HEK293 (cell line): ENCODE results near the gene NME3.
A peak's percentile ranks its signal among the peaks of the same experiment; 100 is the strongest.

Source experiments
- CTCF ChIA-PET: fragments of 350-600 bp; formaldehyde crosslinking; extraction: SDS; loops from one replicate; lab custom pipeline; 2021; ENCODE audit warnings: antibody characterized with exemption; lab: Yijun Ruan, JAX
- POLR2A ChIA-PET: fragments of 300-600 bp; formaldehyde crosslinking; extraction: SDS; loops from one replicate; lab custom pipeline; 2020; ENCODE audit warnings: antibody characterized with exemption, inconsistent platforms; lab: Yijun Ruan, JAX
- H3K27ac ChIP-seq: fragments of 200-500 bp; sonication (Bioruptor generic); 2 replicates; pipeline ENCODE4 v1.5.1; 2014; ENCODE audit warnings: low read depth, low read length, control low read depth, inconsistent platforms; ENCODE audit errors: extremely low read depth
- H3K36me3 ChIP-seq, 2 experiments: fragments of 200-500 bp in 1 of 2; sonication (Bioruptor generic) in 1 of 2; 1 replicate in 1 of 2; 2 replicates in 1 of 2; pipeline ENCODE4 v1.5.1; 2014 to 2017; ENCODE audit warnings: inconsistent platforms in 2 of 2, low read length in 2 of 2; ENCODE audit not compliant: control insufficient read depth in 2 of 2, insufficient read depth in 1 of 2
- H3K4me1 ChIP-seq: fragments of 200-500 bp; sonication (Bioruptor generic); 2 replicates; pipeline ENCODE4 v1.5.1; 2014; ENCODE audit warnings: mild to moderate bottlenecking, low read length, inconsistent platforms; ENCODE audit not compliant: control insufficient read depth, insufficient read depth
- H3K4me3 ChIP-seq: 2 replicates; pipeline ENCODE4 v1.5.1; 2011; ENCODE audit warnings: low read depth, mild to moderate bottlenecking, control low read depth, low read length, moderate library complexity
- H3K9me3 ChIP-seq: fragments of 200-500 bp; sonication (Bioruptor generic); 2 replicates; pipeline ENCODE4 v1.5.1; 2014; ENCODE audit warnings: low read depth, low read length, inconsistent platforms; ENCODE audit not compliant: control insufficient read depth, insufficient read depth
- GFI1B ChIP-seq: fragments of 450-650 bp; formaldehyde crosslinking; IDR thresholded peaks from 2 replicates; pipeline ENCODE4 v1.5.1; 2016; ENCODE audit warnings: missing biosample characterization, missing genetic modification characterization
- GLIS2 ChIP-seq: fragments of 450-650 bp; formaldehyde crosslinking; IDR thresholded peaks from 2 replicates; pipeline ENCODE4 v1.5.1; 2016; ENCODE audit warnings: missing biosample characterization, missing genetic modification characterization
- IKZF3 ChIP-seq: fragments of 450-650 bp; IDR thresholded peaks from 2 replicates; pipeline ENCODE4 v1.5.0; 2018; ENCODE audit warnings: missing biosample characterization, mild to moderate bottlenecking, missing genetic modification characterization, moderate library complexity
- KLF7 ChIP-seq: fragments of 450-650 bp; formaldehyde crosslinking; IDR thresholded peaks from 2 replicates; pipeline ENCODE4 v1.5.1; 2016; ENCODE audit warnings: missing biosample characterization, missing genetic modification characterization, borderline replicate concordance
- REPIN1 ChIP-seq: fragments of 450-650 bp; formaldehyde crosslinking; IDR thresholded peaks from 2 replicates; pipeline ENCODE4 v1.5.1; 2017; ENCODE audit warnings: missing biosample characterization, missing genetic modification characterization, low read depth
- REST ChIP-seq: fragments of 450-650 bp; formaldehyde crosslinking; IDR thresholded peaks from 2 replicates; pipeline ENCODE4 v1.5.1; 2016; ENCODE audit warnings: missing biosample characterization, missing genetic modification characterization
- WT1 ChIP-seq: fragments of 450-650 bp; formaldehyde crosslinking; IDR thresholded peaks from 2 replicates; pipeline ENCODE4 v1.5.1; 2016; ENCODE audit warnings: missing biosample characterization, missing genetic modification characterization
- YY1 ChIP-seq: fragments of 450-650 bp; formaldehyde crosslinking; IDR thresholded peaks from 2 replicates; pipeline ENCODE4 v1.5.1; 2018; ENCODE audit warnings: missing biosample characterization, missing genetic modification characterization
- ZFP41 ChIP-seq: fragments of 450-650 bp; formaldehyde crosslinking; IDR thresholded peaks from 2 replicates; pipeline ENCODE4 v1.5.1; 2016; ENCODE audit warnings: missing biosample characterization, missing genetic modification characterization, borderline replicate concordance
- ZNF112 ChIP-seq: fragments of 450-650 bp; formaldehyde crosslinking; IDR thresholded peaks from 2 replicates; pipeline ENCODE4 v1.5.0; 2017; ENCODE audit warnings: missing biosample characterization, missing genetic modification characterization
- ZNF169 ChIP-seq: fragments of 450-650 bp; formaldehyde crosslinking; IDR thresholded peaks from 2 replicates; pipeline ENCODE4 v1.5.1; 2016; ENCODE audit warnings: missing biosample characterization, missing genetic modification characterization
- ZNF174 ChIP-seq: fragments of 450-650 bp; formaldehyde crosslinking; IDR thresholded peaks from 2 replicates; pipeline ENCODE4 v1.5.0; 2017; ENCODE audit warnings: missing biosample characterization, mild to moderate bottlenecking, missing genetic modification characterization
- ZNF239 ChIP-seq: fragments of 450-650 bp; formaldehyde crosslinking; IDR thresholded peaks from 2 replicates; pipeline ENCODE4 v1.5.1; 2016; ENCODE audit warnings: missing biosample characterization, missing genetic modification characterization
- ZNF24 ChIP-seq: fragments of 450-650 bp; formaldehyde crosslinking; IDR thresholded peaks from 2 replicates; pipeline ENCODE4 v1.5.1; 2016; ENCODE audit warnings: missing biosample characterization, missing genetic modification characterization
- ZNF558 ChIP-seq: fragments of 450-650 bp; formaldehyde crosslinking; IDR thresholded peaks from 2 replicates; pipeline ENCODE4 v1.5.1; 2016; ENCODE audit warnings: missing biosample characterization, missing genetic modification characterization
- ZNF585B ChIP-seq: fragments of 450-650 bp; formaldehyde crosslinking; IDR thresholded peaks from 2 replicates; pipeline ENCODE4 v1.5.1; 2016; ENCODE audit warnings: missing biosample characterization, missing genetic modification characterization
- ZNF670 ChIP-seq: fragments of 450-650 bp; formaldehyde crosslinking; IDR thresholded peaks from 2 replicates; pipeline ENCODE4 v1.5.1; 2016; ENCODE audit warnings: missing biosample characterization, missing genetic modification characterization, low read depth
- ZSCAN18 ChIP-seq: fragments of 450-650 bp; formaldehyde crosslinking; IDR thresholded peaks from 2 replicates; pipeline ENCODE4 v1.5.1; 2016; ENCODE audit warnings: missing biosample characterization, missing genetic modification characterization

NME3 gene

DNA sequence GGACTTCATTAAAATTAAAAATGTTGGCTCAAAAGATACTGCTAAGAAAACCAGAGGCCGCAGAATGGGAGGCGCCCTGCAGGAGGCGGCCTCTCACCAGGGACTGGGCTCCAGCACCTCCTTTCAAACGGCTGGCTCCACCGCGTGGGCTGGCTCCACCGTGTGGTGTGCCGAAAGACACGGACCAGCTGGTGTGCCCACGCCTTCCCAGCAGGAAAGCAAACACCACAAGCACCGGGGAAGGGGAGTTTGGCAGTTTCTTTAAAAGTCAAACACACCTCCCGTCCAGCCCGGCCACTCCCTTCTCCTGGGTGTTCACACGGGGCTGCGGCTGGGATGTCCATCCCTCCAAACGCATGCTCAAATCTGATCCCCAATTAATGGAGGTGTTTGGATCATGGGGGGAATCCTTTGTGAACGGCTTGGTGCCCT is 41.4 kb upstream of the NME3 start (continued):
- TF ChIP-seq REST (tag by site-specific recombination) (no peak), IKZF3 (tag by site-specific recombination) (0 out of 2 replicates have a peak, but pooled peaks have one; percentile 44), ZSCAN18 (tag by site-specific recombination) (no peak), GLIS2 (tag by site-specific recombination) (peak; percentile 56; the same call in 1 of the 2 replicates), WT1 (tag by site-specific recombination) (peak; percentile 89), ZNF169 (tag by site-specific recombination) (no peak)

DNA sequence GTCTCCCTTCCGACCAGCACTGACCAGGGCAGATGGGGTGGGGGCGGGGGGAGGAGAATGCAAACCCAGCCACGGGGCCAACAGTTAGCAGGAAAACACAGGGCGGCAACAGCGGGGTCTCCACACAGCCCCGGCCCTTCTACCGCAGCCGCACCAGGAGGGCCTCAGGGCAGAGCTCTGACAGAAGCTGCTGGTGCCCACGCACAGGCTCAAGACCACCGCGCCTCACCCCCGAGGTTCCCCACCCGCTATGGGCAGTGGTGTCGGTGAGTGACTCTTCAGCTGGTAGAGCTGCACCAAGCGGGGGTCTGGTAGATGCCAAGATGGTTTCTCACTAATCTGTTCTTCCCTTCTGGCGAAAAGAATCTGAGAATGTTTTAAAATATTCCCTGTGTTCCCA is 39.2 kb upstream of the NME3 start:
- Histone ChIP-seq H3K4me3 (no peak overlapping the region), H3K27ac (no peak overlapping the region), H3K4me1 (no peaks in the 10 kb centered on the region), H3K36me3 (peaks cover 21 to 63% of the 10 kb centered on the region in 2 experiments; a peak in 2 of 3 replicates)
- CTCF ChIA-PET, result interaction anchor here (0.6 to 1.3 kb wide), 5 partner anchors 23 to 98 kb away, joined by 3 to 4 read pairs (median 3); partner anchors contain the start of genes NUBP2 and SPSB3
- no peak for TF ChIP-seq ZNF174 (tag by site-specific recombination)
- no peak for TF ChIP-seq YY1 (tag by site-specific recombination)
- TF ChIP-seq, all 188 proteins: peak for 0
- H3K9me3 ChIP-seq, result no peaks in the 10 kb centered on the region
- POLR2A ChIA-PET, result no interaction called here

- CTCF ChIA-PET, result interaction anchor here (0.7 to 1.3 kb wide), 2 partner anchors 31 to 99 kb away, joined by 3 to 4 read pairs; no protein-coding TSS in a partner anchor
- Histone ChIP-seq H3K4me1 (no peaks in the 10 kb centered on the region), H3K4me3 (no peak overlapping the region), H3K27ac (no peak overlapping the region), H3K9me3 (no peaks in the 10 kb centered on the region), H3K36me3 (peaks cover 21 to 62% of the 10 kb centered on the region in 2 experiments; a peak in 2 of 3 replicates)
- no peak for TF ChIP-seq ZFP41
- no peak for TF ChIP-seq KLF7 (tag by site-specific recombination)
- no peak for TF ChIP-seq GFI1B (tag by site-specific recombination)
- no peak for TF ChIP-seq ZNF558 (tag by site-specific recombination)
- TF ChIP-seq ZNF112, result no peak
- no peak for TF ChIP-seq ZNF670
- no peak for TF ChIP-seq ZNF24 (tag by site-specific recombination)
- TF ChIP-seq REPIN1 (tag by site-specific recombination), result no peak
- TF ChIP-seq ZNF585B (tag by site-specific recombination), result no peak
- TF ChIP-seq ZNF239 (tag by site-specific recombination), result no peak
- POLR2A ChIA-PET, result no interaction called here
These were observed 38.8 kb upstream of the NME3 start for GRCh38 chr16:1810106-1810505.
